ENCODE data around the gene TLN1.

Gene TLN1

DNA sequence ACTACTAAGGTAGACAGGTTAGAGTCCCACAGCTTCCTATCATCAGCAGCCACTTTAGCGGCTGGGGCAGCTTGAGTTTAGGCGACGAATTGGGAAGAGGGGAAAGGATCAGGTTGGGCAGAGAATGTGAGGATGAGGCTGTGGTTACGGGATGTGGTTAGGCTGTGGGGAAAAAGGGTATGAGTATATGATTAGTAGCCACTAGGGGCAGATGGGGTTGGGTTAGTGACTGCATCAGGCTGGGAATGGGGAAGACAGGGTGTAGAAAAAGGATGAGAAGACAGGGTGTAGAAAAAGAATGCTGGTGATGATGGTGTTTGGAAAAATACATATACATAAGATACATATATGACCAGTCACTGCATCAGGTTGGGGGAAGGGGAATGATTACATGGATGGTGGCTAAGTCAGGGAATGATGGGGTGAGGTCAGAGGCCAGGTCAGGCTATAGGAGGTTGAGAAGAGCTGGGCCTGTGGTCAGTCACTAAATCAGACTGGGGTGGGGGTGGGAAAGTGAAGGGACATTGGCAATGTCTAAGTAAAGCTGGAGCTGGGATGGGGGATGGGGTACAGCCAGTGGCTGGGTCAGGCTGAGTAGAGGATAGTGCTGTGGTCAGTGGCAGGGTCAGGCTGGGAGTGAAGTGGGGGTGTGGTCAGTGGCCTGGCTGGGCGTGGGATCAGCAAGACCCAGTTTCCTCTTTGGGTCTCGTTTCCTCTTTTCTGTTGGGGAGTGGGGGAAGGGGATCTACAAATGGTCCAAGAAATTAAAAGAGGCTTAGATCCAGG is 2.1 kb downstream of the TLN1 start:
- peak; percentile 30 for DNase-seq (ENCODE audit: low spot score)

DNA sequence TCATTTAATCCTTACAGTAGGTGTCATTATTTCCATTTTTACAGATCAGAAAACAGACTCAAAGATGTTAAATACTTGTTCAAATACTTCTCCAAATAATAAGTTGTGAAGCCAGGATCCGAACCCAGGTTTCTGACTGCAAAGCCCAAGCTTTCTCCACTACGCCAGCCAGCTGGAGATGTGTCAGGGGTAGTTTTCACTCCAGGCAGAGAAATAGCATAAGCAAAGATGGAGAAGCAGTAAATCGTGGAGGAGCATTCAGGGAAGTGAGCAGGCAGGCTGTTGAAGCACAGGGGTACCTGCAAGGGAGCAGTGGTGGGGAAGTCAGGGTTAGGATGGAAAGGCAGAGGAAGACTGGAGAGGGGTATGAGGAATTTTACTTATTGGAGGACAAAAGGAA is 2.9 kb downstream of the TLN1 start:
- no peak for DNase-seq (ENCODE audit: low spot score)

DNA sequence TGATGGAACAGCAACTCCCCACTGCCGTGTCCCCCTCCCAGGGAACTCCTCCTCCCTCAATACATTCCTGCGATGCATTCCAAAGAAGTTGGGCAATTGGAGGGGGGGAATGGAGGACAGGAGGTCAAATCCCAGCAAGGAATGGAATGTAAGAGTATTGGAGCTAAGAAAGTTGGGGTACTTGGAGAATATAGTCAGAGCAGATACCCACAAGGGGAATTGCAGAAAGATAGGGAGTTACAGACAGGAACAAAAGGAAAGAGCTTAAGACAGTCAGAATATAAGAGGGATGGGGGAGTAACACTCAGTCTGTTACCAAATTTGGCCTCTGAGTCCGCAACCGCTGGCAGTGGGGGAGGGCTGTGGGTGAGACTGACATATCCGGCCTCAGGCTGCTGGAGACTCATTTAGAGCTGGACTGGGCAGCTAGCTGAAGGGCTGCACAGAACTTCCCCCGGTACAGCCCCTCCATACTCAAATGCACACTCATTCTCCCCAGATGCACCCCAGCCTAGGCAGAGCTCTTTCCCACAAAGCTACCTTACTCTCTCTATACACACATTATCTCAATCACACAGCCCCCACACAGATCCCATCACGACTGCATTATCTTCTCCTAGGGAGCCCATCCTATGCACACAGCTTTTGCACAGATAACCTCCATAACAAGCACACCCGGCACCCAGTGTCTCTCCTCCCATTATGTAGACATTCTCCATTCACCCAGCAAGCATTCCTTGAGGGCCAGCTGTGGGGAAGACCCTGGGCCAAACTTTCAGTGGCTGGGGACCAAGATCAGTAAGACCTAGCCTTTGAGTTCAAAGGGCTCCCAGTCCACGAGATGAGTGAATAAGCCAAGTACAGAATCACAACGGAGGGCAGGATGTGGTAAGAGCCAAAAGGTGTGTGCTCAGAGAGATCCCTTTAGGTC is 3.7 kb downstream of the TLN1 start:
- peak; percentile 47 for DNase-seq (ENCODE audit: low spot score)

DNA sequence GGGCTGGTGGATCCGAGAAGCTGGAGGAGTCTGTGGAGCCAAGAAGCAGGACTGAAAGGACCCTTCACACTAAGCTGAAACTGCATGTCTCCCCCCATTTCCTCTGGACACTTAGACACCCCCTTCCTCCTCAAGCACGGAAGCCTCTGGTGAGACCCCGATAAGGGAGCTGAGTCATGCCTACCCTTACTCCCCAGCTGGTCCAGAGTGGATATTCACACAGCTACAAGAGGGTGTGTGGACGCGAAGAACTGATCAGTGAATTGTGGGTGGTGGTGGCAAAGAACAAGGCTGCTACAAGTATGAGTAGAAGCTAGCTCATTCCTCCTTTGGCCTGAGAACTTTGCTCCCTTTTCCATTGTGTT is 4.3 kb downstream of the TLN1 start:
- no peak for DNase-seq (ENCODE audit: low spot score)

DNA sequence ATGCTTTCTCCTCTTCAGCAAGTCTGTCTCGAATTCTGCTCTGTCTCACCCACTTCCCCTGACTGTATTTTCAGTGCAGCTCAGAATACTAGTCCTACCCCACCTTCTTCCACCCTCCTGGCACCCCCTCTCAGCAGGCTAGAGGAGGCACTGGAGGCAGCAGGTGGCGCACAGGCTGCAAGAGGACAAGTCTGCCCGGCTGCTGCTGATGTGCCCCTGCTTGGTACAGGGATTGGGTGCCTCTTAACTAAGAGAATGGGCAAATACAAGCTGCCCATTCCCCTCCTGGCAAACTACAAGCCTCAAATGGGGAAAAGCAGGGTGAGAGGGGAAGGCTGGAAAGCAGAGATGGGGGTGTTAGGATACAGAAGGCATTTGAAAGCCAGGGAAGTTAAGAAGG is 5.1 kb downstream of the TLN1 start:
- DNase-seq (ENCODE audit: low spot score), result peak; percentile 37

DNA sequence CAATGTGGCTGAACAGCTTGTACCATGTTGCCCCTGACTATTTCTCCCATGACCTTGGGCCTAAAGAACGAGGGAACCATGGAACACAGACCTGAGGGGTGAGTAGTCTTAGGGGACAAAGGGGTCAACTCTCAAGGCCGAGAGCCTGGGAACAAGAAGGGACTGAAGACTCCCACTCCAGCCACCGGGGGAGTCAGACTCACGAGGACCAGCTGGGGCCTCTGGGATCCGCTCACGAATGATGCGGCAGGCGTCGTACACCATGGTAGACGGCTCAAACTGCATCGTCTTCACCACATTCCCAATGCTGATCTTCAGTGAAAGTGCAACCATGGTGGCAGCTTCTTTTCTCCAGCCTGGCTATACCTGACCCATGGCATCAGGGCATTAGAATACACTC is 6.6 kb downstream of the TLN1 start:
- no peak for DNase-seq (ENCODE audit: low spot score)

DNA sequence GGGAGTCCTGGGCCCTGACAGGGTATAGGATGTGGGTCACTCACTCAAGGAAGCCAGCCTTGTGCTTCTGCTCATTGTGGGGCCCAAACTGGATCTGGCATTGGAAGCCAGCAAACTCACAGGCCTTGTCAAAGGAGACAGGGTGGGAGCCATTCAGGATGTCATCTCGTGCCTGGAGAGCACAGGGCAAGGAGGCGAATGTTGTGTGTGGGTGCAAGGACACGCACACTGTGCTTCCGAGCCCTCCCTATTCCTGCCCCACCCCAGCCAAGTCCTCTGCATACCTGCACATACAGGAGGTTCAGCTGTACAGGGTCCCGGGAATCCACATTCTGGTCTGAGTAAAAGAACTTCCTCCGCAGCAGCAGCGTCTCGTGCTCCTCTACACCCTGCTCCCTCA is 8.1 kb downstream of the TLN1 start:
- no peak for DNase-seq (ENCODE audit: low spot score)

DNA sequence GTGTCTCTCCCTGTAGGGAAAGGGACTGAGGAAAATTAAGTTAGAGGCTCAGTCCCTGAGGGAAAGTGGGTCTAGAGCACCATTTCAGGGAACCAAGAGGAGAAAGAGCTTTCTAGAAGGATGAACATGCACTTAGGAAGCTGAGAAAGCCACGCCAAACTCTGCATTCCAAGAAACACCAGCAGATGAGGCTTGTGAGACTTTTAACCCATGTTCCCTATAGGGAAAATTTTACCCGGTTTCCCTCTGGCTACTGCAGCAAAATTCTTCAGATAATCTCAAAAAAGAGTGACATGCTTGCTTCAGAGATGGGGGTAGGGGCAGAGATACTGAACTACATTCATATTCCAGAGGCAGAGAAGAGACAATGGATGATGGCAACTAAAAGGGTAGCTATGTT is 8.6 kb downstream of the TLN1 start:
- DNase-seq (ENCODE audit: low spot score), result no peak

DNA sequence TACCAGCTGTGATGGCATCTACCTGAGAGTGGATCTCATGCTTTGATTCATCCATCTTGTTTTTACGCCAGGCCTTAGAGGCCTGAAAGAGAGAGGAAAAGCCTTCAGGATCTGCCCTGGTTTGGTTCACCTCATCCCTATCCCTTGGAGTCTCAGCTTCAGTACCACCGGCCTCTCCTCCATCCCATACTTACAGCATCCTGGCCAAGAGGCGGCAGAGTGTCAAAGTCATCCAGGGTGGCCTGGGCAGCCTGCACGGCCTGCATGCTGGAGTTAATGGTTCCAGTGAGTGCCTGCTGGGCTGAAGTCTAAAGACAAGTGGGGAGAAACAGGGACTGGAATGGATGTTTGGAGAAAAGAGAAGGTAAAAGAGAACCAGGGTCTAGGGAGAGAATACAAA is 12.4 kb downstream of the TLN1 start:
- DNase-seq (ENCODE audit: low spot score), result no peak

DNA sequence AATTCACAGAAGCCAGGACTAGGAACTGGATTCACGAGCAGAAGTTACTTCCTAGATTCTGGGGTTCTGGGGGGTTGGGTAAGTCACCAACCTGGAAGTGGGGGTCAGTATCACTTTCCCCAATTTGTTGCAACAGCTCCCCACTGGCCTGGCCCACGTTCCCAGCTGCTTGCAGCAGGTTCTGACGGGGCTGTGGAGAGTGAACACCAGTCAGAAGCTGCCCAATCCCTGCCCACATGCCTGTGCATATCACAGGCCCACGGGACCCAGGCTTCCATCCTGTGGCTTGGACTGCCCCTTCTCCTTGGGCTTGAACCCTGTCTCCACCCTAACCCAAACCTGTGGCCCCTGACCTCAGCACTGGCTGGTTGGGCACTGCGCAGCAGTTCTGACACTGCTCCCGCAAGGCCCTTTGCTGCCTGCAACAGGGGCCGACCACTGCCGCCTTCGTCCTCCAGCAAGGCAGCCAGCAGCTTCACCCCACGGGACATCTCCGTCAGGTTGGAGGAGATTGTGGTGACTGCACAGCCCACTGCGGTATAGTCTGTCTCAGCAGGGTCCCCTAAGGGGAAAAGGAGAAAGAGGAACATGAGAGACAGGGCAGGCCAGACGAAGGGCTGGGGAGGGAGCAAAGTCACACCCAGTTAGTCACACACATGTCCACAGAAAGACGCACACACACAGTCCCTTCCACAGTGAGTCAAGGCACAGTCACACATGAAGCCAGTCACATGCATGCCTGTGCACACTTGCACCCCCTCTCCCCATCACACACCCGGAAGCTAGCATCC is 13.1 kb downstream of the TLN1 start:
- no peak for DNase-seq (ENCODE audit: low spot score)

DNA sequence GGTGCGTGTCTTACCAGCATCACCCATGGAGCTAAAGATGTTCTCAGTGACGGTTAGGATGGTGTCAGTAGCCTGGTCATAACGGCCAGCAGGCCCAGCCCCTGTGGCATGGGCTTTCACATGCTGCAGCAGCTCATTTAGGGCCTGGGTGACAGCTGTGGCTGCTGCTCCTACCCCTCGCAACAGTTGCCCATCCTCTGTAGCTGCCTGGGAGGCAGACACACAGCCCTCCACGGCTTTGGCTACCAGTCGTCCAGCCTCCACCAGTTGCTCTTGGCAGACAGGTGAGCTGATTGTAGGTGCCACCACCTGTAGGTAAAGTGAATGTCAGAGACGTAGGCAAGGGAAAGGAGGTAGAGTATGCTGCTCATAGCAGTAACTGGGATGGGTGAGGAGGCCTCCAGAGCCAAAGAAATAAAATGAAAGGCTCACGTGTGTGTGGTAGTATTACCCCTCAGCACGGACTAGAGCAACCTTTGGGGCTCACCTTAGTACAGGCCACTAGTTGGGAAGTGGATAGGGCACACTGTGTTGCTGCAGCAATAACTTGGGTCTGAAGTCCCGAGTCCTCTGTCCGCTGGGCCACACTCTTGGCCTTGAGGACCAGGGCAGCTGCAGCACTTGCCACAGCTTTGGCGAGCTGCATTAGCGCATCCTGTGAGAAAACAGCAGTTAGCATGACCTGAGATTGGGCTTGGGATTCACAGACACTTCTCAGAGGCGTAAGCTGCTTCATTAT is 14.7 kb downstream of the TLN1 start:
- DNase-seq (ENCODE audit: low spot score), result no peak

DNA sequence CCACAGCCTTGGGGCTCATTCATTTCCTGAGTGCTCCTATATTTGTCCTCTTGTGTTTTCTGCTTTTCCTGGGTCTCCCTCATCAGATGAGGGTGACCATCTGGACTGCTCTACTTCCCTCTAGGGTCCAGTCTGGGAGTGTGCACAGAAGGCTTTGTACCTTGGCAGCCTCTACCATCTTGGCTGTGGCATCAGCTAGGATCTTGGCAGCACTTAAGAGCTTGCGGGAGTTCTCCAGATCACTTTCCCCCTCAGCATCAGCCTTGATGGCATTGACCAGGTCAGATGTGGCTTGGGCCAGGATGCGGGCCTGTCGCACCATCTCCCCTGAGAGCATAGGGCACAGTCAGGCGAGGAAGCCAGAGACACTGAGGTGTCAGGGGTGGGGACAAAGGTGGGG is 15.8 kb downstream of the TLN1 start:
- no peak for DNase-seq (ENCODE audit: low spot score)

DNA sequence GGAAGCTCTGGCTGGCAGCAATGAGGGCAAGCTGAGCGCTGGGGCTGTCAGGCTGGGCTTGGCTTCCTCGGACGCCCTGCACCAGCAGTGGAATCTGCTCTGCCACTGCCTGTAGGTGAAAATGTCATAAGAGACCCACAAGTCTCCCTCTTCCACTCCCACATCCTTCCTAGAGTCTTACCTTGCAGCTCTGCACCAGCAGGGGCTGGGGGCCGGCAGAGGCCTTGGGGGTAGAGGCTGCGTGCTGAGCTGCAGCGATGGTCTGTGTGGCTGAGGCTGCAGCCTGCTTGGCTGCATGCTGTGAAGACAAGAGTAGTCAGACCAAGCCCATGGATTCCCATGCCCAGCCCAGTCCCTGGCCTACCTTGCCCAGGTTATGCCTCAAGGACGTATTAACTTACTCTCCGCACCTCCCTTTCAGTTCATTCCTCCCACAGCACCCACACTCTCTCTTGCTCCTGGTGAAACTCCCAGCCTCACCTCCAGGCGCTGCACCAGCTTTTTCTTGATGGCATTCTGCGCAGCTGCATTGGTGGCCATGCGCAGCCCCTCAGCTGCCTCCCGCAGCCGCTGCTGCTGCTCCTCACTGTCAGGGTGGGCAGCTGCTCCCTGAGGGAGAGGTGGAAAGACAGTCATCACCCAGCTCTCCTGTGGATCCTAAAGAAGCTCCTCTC is 17.3 kb downstream of the TLN1 start:
- no peak for DNase-seq (ENCODE audit: low spot score)

DNA sequence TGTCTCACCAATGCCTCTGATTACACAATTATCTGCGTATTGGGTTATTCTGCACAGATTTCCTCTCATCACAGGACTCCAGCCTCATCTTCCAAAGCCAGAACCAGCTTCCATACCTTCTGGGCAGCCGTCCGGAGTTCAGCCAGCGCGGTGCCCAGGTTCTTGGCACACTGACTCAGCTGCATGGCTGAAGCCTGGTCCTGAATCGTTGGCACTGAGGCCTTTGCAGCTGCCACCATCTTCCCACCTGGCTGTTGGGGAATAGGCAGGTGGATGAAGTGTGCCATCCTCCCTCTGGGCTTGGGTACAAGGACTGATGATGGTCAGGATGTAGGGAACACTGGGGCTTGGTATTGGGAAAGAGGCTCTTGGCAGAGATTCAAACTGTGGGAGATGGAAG is 17.9 kb downstream of the TLN1 start:
- DNase-seq (ENCODE audit: low spot score), result no peak

DNA sequence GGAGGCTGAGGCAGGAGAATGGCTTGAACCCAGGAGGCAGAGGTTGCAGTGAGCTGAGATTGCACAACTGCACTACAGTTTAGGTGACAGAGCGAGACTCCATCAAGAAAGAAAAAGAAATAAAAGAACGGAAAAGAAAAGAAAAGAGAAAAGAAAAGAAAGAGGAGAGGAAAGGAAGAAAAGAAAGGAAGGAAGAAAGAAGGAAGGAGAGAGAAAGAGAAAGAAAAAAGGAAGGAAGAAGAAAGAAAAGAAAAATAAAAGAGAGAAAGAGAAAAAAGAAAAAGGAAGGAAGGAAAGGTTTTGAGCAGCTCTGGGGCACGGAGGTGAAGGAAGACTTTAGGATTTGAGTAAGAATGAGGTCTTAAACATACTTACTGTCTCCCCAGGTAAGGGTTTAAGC is 18.4 kb downstream of the TLN1 start:
- no peak for DNase-seq (ENCODE audit: low spot score)

DNA sequence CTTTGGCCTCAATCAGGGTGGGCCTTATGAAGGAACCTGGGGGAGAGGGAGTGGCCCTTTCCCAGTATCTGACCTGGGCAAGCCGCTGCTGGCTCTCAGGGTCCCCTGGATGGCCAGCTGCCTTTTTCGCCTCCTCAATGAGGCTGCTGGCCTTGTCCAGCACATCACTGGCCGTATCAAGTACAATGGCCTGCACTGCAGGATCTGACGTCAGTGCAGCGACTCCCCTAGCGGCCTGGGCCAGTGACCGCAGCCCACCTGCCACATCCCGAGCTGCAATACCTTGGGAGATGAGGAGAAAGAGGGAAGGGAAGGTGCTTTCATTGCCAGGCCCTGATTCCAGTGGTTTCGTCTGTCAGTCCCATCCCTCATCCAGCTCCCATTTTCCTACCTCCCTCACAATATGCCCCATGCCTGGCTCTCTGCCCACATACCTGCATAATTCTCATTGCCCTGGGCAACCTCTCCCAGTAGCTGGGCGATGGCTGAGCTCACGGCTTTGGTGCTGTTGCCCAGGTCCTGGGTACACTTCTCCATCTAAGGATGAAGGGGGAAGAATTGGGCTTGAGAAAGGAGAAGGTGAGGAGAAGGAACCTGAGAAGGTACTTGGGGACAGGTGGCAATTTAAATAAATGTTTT is 19.1 kb downstream of the TLN1 start:
- DNase-seq (ENCODE audit: low spot score), result no peak

DNA sequence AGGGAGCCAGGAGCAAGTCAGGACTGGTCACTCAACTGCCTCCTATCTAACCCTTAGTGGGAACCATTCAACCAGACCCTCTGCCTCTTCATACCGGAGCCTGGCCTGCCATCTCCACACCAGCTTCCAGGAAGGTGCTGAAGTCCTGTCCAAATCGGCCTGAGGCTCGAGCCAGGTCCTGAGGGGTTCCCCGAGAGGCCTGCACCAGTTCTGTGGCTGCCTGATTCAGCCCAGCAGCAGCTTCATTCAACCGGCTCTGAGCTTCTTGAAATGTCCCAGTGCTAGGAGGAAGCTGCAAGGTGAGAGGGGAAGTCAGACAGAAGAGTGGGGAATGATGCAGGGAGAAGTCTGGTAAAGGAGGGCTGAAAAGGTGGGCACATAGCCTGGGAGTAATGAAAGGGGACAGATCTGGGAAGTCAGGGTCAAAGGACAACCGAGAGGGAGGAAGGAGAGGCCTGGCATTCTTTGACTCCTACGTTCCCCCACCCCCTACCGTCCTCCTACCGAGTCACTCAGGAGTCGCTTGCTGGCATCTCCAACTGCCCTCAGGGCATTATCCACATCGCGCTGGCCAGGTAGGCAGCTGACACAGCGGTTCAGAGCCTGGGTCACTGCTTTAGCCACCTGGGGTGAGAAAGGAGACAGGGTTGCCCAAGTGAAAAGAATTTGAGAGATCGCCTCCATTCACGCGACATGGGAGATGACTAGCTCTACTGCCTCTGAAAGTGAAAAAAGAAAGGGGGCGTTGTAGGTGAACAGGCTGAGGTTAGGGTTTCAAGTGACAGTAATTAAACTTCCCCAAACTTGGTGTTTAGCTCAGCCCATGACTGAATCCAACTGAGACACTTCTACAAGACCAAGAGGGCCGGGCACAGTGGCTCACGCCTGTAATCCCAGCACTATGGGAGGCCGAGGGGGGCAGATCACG is 20.2 kb downstream of the TLN1 start:
- no peak for DNase-seq (ENCODE audit: low spot score)

DNA sequence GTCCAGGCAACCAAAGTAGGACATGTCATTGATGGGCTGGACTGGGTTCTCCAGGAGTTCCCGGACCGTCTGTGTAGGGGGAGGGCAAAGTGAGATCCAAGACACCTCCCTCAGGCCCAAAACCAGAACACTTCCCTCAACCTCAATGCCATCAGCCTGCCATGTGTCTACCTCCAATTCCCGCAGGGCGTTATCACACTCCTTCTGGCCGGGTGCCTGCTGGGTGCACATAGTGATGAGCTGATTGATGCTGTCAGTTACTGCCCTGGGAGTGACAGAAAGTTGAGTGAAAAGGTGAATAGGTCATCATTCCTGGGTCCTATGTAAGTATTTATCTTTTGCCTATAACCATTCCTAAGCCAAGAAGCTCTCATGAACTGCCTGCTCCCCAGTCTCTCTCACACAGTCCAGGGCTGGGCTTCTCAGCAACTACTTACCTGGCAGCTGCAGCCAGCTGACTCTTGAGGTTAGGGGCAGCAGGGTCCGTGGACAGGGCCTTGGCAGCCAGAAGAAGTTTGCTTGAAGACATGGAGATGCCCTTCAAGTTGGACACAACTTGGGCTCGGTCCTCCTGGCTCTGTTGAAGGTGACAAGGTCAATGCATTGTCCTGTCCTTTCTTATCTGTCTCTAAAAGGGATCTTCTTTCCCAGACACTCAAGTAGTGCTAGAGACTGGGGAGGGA is 21.0 kb downstream of the TLN1 start:
- DNase-seq (ENCODE audit: low spot score), result no peak

DNA sequence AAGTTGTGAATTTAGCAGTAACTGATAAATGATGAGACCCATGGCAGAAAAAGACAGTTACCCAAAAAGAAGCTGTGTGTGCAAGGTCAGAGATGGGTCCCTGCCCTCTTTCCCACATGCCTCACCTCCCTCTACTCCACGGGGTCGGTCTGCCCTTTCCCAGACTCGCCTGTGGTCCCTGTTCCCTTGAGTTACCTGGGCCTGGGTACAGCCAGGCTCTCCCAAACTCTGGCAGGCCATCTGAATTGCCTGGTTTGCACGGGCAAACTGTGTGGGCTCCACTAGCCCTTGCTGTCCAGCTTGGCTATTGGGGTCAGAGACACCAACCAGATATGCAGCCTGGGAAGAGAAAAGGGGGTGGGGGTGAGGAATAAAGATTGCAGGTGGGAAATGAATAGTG is 23.8 kb downstream of the TLN1 start:
- no peak for DNase-seq (ENCODE audit: low spot score)

Data from CD4-positive, alpha-beta T cell treated with Interleukin-6 at 100 ng/mL for 8 hours (primary cell).